Peyer's patch (tissue), 4 donors: ENCODE data around the gene POFUT1. TPM values are rescaled to one million over a fixed set of nuclear protein-coding genes. Genes with fewer than 3 reads are reported as not detected.
"Not testable (repeated sequence)": the region's sequence is repeated elsewhere in the genome, so short reads cannot be mapped to it uniquely, and the experiment has no call there.

Experiments
- DNase-seq, 3 donors: peaks; one replicate each; pipeline ENCODE4 v3.0.0-alpha.2; 2017 to 2019
- H3K27ac ChIP-seq, 4 donors: fragments of 200-600 bp; sonication (generic); one replicate each; pipeline ENCODE4 v1.5.1; 2016 to 2019
- H3K27me3 ChIP-seq, 2 donors: fragments of 200-600 bp; sonication (generic); one replicate each; pipeline ENCODE4 v1.5.1; 2019
- H3K36me3 ChIP-seq, 3 donors: fragments of 200-600 bp; sonication (generic); one replicate each; pipeline ENCODE4 v1.5.1; 2016 to 2019
- H3K4me1 ChIP-seq, 4 donors: fragments of 200-600 bp; sonication (generic); one replicate each; pipeline ENCODE4 v1.5.1; 2016 to 2019
- H3K4me3 ChIP-seq, 4 donors: fragments of 200-600 bp; sonication (generic); 1 replicate in 3 of 4; 2 replicates in 1 of 4; pipeline ENCODE4 v1.5.1; 2016 to 2019; ENCODE audit warnings: mild to moderate bottlenecking in 1 of 4
- H3K9me3 ChIP-seq, 4 donors: fragments of 200-600 bp; sonication (generic); one replicate each; pipeline ENCODE4 v1.5.1; 2016 to 2019; ENCODE audit warnings: mild to moderate bottlenecking in 1 of 4
- CTCF ChIP-seq, 6 experiments: fragments of 450-650 bp in 4 of 6; fragments of 200-600 bp in 2 of 6; sonication (generic) in 1 of 6; IDR thresholded peaks; one replicate each; pipeline ENCODE4 v1.5.1; 2017 to 2019; ENCODE audit warnings: antibody characterized with exemption in 6 of 6, mild to moderate bottlenecking in 3 of 6, moderate library complexity in 1 of 6
- POLR2A ChIP-seq, 2 donors: fragments of 450-650 bp; IDR thresholded peaks; one replicate each; pipeline ENCODE4 v1.5.1; 2017; ENCODE audit warnings: antibody characterized with exemption in 2 of 2, mild to moderate bottlenecking in 2 of 2, moderate library complexity in 2 of 2
- total RNA-seq, 4 donors: library from RNA; depleted of rRNA; stranded (reverse); fragments of >200 nt; gene quantifications; one replicate each; pipeline ENCODE4 v1.1.0, GENCODE V29; 2016

Gene POFUT1
- total RNA-seq, 4 donors from 2014 or later: 42.9 to 118 (median 55.7) TPM

DNA sequence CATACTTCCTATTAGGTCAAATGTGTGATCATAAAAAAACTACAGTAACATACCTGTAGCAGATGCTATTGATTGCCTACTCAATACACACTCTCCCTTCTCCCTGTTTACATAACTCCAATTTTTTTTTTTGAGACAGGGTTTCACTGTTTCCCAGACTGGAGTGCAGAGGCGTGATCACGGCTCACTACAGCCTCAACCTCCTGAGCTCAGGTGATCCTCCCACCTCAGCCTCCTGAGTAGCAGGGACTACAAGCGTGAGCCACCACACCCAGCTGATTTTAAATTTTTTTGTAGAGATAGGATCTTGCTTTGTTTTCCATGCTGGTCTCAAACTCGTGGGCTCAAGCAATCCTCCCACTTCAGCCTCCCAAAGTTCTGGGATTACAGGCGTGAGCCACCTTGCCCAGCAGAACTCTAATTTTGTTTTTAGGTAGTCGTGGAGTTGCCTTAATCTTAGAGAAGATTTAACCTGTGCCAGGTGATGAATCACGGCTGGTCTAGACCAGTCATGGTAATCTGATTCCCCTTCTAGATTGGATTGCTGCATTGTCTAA is 55.8 kb downstream of the POFUT1 start:
- no peak overlapping the region for H3K27ac ChIP-seq
- H3K27me3 ChIP-seq: no peaks in the 10 kb centered on the region
- H3K4me3 ChIP-seq: no peak overlapping the region
- no peaks in the 10 kb centered on the region for H3K36me3 ChIP-seq
- H3K9me3 ChIP-seq: no peaks in the 10 kb centered on the region
- DNase-seq: no peak
- no peaks in the 10 kb centered on the region for H3K4me1 ChIP-seq
- TF ChIP-seq CTCF (IDR thresholded peaks at IDR 0.05) (no peak), POLR2A (IDR thresholded peaks at IDR 0.05) (no peak)

DNA sequence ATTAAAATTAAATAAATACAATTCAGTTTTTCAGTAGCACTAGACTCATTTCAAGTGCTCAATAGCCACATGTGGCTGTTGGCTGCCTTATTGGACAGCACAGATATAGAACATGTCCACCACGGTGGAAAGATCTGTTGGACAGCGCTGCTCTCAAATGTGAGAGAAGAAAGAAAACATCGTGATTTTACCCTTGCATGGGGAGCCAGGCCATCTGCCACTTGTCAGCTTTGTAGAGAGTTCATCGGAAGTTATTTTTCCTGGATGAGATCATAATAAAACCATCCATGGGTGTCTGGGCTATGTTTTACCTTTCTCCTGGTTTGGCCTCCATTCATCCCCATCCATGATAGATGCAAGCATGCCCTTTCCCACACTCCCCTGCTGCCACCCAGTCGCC is 63.9 kb downstream of the POFUT1 start:
- DNase-seq: no peak
- Histone ChIP-seq H3K9me3 (no peaks in the 10 kb centered on the region), H3K4me3 (no peak overlapping the region), H3K27me3 (no peaks in the 10 kb centered on the region), H3K4me1 (peaks cover 0 to under 1% (median 0%) of the 10 kb centered on the region in 4 donors), H3K36me3 (no peaks in the 10 kb centered on the region), H3K27ac (no peak overlapping the region)
- TF ChIP-seq CTCF (IDR thresholded peaks at IDR 0.05) (no peak), POLR2A (IDR thresholded peaks at IDR 0.05) (no peak)

DNA sequence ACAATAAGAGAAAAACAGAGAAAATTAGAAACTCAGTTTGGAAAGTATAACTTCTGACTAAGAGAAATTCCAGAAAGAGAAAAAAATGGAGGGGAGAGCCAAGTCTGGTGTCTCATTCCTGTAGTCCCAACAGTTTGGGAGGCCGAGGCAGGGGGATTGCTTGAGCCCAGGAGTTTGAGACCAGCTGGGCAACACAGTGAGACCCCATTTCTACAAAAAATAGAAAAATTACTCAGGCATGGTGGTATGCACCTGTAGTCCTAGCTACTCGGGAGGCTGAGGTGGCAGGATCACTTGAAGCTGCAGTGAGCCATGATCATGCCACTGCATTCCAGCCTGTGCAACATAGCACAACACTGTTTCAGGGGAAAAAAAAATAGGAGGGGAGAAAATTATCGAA is 66.7 kb downstream of the POFUT1 start:
- no peaks in the 10 kb centered on the region for H3K36me3 ChIP-seq
- H3K4me1 ChIP-seq: peaks cover 0 to 18% (median 2%) of the 10 kb centered on the region in 4 donors
- TF ChIP-seq POLR2A (IDR thresholded peaks at IDR 0.05) (no peak), CTCF (IDR thresholded peaks at IDR 0.05) (no peak)
- no peaks in the 10 kb centered on the region for H3K9me3 ChIP-seq
- no peak overlapping the region for H3K4me3 ChIP-seq
- no peak overlapping the region for H3K27ac ChIP-seq
- DNase-seq: no peak
- no peaks in the 10 kb centered on the region for H3K27me3 ChIP-seq

- not testable (repeated sequence) for DNase-seq, H3K9me3 ChIP-seq, H3K27me3 ChIP-seq, H3K36me3 ChIP-seq, H3K4me3 ChIP-seq, H3K27ac ChIP-seq
- peaks cover 0 to 18% (median 2%) of the 10 kb centered on the region in 4 donors for H3K4me1 ChIP-seq
These were observed 67.5 kb downstream of the POFUT1 start for GRCh38 chr20:32275163-32275562.

DNA sequence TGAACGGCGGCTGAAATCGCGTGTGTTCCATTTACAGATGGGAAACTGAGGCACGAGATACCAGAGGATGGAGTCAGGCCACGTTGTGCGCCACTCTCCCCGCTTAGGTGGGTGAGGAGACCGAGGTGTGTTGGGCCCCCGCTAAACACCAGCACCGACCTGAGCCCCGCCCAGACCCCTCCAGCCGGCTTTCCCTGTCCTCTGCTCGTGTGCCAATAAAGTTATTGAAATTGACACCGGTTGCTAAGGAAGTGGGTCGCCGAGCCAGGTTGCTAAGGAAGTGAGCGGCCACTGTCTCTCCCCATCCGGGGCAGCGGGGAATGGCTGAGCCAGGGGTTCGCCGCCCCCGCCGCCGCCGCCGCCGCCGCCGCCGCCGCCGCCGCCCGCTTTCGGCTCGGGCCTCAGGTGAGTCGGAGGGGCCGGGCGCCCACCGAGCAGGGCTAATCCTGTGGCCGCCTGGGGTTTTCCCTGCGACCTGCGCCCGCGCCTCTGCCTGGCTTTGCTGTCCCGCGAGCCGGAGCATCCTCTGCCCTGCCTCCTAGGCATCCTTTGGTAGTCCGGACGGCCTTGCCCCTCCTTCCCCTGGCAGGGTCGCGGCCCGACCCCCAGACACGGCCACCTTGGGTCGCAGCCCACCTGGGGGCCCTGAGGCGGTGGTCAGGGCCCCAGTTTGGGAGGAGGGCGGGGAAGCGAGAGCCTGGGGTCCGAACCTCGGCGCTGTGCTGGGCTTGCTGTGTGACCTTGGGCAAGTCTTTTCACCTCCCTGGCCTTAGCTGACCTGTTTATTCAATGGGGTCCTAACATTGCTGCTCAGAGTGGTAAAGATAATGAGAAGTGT is 69.9 kb downstream of the POFUT1 start, which contains the start of gene KIF3B:
KIF3B (plus strand) TSS at position 291 of the 838 bp plus-strand sequence. CDS start 32,127 bp downstream, outside the sequence.
- H3K4me3 ChIP-seq: peak within 1 kb of the TSS; percentile 64 to 100 (median 88)
- H3K36me3 ChIP-seq: no peaks in the 10 kb centered on the region
- peak; percentile 83 to 94 (median 84) for DNase-seq
- TF ChIP-seq CTCF (IDR thresholded peaks at IDR 0.05): peak in 1 of 6 experiments; percentile 2
- TF ChIP-seq POLR2A (IDR thresholded peaks at IDR 0.05): peak; percentile 28 to 43
- no peaks in the 10 kb centered on the region for H3K27me3 ChIP-seq
- peak within 1 kb of the TSS; percentile 78 to 91 (median 80) for H3K27ac ChIP-seq
- H3K4me1 ChIP-seq: peaks cover 0 to 22% (median 2%) of the 10 kb centered on the region in 4 donors
- H3K9me3 ChIP-seq: no peaks in the 10 kb centered on the region

DNA sequence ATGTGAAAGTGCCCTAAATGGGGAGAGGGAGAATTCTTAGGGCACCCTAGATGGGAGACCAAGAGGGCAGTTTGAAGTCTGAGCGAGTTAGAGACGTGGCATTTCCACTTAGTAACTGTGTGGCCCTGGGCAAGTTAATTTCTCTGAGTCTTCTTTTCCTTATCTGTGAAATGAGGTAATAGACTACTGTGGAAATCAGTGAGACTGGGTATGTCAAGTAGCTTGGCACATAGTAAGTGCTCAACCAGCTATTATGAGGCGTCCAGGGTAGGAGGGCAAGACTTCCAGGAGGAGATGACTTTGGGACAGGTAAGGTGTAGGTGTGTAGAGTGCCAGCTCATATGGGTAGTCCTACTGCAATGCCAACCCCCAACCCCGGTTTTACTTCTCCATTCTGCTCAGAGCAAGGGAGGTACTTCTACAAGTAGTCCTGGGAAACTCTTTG is 70.5 kb downstream of the POFUT1 start:
- H3K36me3 ChIP-seq: no peaks in the 10 kb centered on the region
- H3K4me3 ChIP-seq: peak overlapping the region; percentile 64 to 100 (median 88)
- no peaks in the 10 kb centered on the region for H3K9me3 ChIP-seq
- peaks cover 0 to 22% (median 2%) of the 10 kb centered on the region in 4 donors for H3K4me1 ChIP-seq
- no peaks in the 10 kb centered on the region for H3K27me3 ChIP-seq
- DNase-seq: peak in 2 of 3 donors; percentile 50 to 63
- peak overlapping the region; percentile 78 to 91 (median 80) for H3K27ac ChIP-seq
- TF ChIP-seq POLR2A (IDR thresholded peaks at IDR 0.05): peak in 1 of 2 donors; percentile 48
- no peak for TF ChIP-seq CTCF (IDR thresholded peaks at IDR 0.05)
